HuH-7.5 (cell line): ENCODE data around the gene CDC14B.

Source experiments
- DNase-seq: peaks from one replicate; pipeline ENCODE4 v3.0.0; 2011; ENCODE audit warnings: low spot score

CDC14B gene

DNA sequence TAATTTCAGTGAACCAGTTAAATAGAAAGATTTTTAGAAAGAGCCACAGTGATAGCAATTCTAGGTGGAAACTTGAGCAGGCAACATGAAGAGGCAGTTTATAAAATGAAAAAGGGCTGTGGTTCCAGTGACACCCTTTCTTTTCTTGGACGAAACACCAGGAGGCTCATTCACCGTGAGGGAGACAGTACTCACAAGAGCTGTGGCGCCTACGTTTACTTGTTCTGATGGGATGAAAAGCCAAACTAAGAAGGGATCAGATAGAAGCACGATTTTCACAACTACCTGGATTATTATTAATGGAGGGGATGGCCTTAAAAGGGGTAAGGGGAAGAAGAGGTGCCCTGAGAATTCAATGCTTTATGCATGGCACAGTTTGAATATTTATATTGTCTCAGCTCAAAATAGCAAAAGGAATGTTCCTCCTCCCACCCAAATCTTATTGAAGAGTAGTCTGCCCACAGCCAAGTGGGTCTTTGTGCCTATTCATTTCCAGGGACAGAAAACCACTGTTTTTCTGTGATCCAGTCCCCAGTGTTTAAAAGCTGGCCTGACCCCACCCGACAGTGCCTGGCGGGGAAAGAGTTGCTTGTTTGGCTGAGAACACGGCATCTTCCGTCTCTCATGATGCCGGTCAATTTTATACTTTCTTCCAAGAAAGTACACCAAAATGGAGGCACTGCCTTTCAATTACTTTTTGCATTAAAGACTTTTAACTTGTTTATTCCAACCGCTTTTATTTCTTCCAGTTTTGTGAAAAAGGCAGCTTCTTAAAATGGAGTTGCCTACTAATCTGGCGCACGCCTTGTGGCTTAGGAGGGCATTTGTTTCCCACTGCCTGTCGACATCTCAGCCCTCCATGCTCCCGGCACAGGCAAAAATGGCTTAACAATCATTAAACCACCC is 117.8 kb downstream of the CDC14B start:
- DNase-seq, result no peak

GRCh38 chr9:96500696-96501632 is 118.7 kb downstream of the CDC14B start:
- DNase-seq, result no peak

DNA sequence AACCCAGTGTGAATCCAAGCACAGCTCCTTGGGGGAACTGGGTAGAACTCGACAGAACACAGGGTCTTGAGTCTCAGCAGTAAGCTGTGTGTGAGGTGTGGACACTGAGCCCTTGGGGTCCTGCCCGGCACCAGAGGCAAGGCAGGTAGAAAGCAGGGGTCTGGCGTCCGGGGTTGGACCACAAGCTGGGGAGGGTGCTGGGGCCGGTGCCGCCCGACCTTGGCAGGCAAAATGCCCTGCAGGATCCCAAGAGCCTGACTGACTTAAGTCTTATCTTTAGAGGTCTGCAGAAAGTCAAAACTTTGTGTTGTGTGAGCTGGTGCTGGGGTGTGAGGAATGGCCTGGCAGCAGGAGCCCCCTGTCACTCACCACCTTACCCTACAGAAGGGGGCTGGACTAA is 120.4 kb downstream of the CDC14B start:
- no peak for DNase-seq

- DNase-seq, result no peak
These were observed 120.8 kb downstream of the CDC14B start for GRCh38 chr9:96498796-96499195.

DNA sequence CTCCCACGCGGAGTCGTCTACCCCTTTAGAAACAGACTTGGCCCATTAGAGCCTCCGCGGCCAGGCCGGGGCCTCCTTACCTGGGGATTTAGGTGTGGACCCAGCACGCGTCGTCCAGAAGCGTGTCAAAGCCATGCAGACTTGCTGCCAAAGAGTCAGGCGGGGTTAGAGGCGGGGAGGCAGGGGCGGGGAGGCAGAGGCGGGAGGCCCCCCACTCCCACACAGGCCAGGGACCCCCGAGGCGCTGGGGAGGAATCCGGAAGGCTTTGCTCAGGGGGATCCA is 122.6 kb downstream of the CDC14B start:
- no peak for DNase-seq

- no peak for DNase-seq
These were observed 123.1 kb downstream of the CDC14B start for GRCh38 chr9:96496368-96497116.

DNA sequence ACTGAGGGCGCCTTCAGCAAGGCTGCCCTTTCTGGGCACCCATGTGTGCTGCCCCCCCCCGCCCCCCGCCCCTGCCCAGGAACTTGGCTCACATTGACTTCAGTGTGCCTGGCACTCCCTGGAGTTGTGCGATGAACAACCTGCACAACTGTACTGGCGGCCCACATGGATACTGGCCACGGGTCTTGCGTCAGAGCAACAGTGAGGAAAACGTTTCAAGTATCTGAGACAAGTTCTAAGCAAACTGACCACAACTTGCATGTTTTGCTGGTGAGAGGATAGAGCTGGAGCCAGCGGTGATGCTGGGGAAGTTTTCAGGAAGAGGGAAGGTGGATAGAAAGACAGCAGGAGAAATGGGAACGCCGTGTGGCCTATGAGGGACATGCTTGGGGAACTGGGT is 124.3 kb downstream of the CDC14B start:
- no peak for DNase-seq

DNA sequence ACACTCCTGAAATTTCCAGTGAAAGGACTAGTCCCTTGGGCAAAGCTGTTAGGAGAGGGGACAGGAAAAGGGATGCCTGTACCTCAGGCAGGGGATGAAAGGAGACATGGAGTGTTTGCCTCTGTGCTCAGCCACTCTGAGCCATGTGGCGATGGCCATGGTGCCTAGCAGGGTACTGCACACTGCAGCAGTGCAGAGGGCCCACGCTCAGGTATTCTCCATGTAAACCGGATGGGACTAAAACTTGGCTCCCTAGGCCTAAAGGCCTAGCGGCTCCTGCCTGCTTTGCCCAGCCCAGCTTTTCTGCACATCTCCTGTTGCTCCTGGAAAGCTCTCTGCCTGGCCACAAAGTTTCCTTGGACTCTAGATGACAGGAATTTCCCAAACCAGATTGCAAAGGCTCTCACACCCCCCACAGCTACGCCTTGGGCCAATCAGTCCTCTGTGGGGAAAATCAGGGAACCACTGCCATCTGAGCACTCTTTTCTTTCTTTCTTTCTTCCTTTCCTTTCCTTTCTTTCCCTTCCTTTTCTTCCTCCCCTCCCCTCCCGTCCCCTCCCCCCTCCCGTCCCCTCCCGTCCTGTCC is 125.3 kb downstream of the CDC14B start:
- no peak for DNase-seq

- no peak for DNase-seq
These were observed 125.9 kb downstream of the CDC14B start for GRCh38 chr9:96493757-96494156.

DNA sequence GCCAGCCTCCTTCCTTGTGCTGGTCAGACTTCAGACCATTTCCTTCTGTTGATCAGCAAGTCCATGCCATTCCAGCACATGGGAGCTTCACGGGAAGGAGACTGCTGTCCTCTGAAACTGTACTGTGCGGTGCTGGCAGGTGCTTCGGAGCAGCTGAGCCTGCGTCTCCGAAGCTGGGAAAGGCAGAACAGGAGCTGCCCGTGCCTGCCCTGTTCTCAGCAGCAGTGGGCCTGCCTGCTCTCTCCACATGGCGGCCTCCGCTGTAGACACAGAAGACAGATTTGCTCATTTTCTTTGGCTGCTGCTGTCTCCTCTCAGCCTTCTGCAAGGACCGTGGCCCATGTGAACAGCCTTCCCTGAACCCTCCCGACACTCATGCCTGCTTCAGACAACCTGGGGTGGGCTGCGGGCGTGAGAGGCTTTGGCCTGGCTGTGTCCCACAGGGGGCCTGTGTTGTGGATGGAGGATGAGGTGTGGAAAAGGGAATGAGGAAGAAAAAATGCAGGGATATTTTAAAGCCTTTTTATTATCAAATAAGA is 126.6 kb downstream of the CDC14B start:
- DNase-seq, result no peak

GRCh38 chr9:96491880-96492525 is 127.6 kb downstream of the CDC14B start:
- DNase-seq, result no peak

GRCh38 chr9:96491079-96491879 is 128.4 kb downstream of the CDC14B start:
- DNase-seq, result no peak

DNA sequence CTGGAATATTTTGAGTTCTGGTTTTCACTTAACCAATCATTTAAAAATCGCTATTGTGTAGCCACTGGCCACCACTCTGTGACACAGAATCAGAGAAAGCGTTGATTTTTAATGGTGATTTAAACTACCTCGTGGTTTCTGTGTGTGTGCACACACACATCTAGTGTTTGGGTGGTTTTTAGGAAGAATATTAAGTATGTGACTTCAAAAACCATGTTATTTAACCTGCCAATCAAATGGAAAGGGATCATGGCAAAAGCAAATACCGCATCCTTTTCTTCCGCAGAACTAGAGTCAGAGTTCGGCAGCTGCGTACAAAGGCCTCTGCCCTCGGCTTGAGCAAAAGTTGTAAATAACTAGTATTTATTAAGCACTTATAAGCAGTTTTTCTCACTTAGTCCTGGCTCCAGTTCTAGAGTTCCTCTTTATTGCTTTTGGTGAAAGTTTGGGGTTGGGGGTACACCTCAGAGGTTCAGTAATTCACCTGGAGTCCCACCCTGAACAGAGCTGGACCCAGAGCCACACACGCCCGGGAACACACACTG is 129.0 kb downstream of the CDC14B start:
- DNase-seq, result no peak

- DNase-seq, result no peak
These were observed 130.1 kb downstream of the CDC14B start for GRCh38 chr9:96489482-96489979.

GRCh38 chr9:96487949-96488348 is 131.7 kb downstream of the CDC14B start:
- DNase-seq, result no peak

DNA sequence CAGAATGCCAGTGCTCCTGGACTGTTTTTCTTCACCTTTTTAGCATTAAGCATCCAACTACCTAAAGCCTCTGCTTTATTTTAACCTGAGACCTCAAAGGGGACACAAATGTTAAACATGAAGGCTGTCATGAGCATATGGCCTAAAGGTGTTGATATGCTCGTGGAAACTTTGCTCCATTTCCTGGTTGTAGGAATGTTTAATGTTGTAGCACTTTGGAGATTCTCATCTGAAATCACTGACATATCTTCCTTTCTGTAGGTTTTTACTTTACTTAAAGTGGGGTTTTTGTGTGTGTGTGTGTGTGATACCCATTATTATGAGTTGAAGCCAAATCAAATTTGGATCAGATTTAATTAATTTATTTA is 132.6 kb downstream of the CDC14B start:
- DNase-seq, result no peak

DNA sequence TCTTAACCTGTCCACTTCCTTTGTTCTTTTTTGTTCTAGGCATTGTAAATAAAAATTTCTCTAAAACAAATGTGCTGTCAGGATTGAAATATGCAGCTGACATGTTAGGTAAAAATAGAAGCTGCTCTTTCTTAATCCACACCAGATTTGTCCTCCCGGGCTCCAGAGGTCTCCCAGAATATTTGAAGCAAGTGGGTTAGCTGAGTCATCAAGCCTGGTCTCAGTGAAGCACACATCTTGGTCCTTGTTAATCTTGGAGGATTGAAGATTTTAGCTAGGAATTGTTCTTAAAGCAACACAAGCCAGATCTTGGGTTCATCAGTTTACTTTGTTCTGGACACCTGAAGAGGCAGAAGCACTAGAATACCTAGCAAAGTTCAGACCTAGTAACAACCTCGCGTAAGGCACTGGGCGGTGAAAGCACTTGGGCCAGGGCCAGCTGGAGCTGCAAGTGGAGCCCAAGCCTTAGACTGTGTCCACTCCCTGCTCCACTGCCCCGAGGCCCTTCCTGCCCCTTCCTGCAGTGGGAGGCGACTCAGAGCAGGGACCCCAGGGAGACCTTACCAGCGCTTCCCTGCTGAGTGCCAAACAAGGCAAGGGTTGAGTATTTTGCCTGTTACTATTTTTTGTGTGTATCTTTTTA is 133.1 kb downstream of the CDC14B start:
- no peak for DNase-seq

GRCh38 chr9:96485280-96485679 is 134.4 kb downstream of the CDC14B start:
- DNase-seq, result no peak

DNA sequence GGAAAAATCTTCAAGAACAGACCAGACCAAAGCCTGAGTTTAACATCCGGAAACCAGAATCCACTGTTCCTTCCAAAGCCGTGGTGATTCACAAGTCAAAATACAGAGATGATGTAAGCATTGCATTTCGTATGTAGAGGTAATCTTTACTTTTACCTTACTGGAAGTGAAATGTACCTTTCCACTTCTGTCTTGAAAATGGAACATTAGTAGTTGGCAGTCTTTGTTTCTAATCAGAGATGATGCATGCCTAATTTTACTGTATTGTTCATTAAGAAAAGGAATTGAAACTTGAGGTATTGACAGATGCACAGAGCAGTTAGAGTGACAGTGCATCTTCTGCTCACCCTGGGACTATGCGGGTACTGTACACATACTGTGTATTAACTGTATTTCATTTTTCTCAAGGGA is 135.1 kb downstream of the CDC14B start:
- no peak for DNase-seq
